ENCODE results near the gene STX1A.

Gene STX1A

DNA sequence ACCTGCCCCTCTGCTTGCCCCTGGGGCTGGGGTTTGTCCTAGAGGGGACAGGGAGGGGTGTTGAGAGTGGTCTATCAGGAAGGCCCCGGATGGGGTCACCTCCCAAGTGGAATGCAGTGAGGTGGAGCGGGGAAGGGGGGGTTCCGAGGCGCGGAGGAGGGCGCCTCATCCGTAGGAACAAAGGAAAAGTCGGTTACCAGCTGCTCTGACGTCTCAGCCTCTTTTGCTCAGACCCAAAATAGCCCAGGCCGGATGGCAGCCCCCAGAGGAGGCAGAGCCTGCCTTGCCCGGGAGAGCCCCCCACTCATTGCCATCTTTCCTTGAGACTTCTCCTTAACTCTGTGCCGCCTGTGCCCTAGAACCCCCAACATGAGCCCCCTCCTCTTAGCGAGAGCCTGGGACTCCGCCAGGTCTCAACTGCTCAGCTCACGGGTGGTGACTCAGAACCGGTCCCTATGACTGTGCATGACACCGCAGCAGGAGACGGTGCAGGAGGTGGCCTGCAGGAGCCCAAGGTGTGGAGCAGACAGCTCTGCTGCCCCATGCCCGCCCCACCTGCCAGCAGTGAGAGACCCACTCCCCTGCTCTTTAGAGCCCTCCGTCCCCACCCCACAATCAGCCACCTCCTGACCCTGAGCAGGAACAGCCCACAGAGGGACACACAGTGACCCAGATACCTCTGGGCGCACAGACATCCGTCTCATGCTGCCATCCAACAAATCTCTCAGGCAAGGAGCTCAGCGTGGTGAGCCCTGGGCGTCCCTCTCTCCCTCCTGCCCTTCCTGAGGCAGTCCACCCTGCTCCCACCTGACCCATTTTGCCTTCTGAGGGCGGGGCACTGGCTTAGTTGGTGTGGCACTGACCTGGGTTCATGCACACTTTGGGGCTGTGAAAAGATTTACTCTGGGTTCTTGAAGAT is 13.1 kb downstream of the STX1A start:
- DNase-seq: no peak

DNA sequence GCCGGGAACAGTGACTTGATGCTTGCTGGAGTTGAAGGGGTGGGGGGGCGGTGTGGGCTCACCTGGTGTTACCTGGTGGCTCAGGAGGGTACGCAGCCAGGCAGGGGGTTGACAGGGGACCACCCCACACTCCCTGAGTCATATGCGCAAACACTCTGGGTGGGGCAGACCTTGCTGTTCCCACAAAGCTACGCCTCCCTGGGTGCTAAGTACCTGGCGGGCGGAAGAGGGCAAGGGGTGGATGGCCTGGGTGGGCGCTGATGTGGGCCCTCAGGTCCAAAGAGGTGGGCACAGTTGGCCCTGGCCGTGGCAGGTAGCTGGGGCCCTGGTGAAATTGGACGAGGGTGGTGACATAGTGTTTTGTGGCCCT is 13.9 kb downstream of the STX1A start:
- no peak for DNase-seq

DNA sequence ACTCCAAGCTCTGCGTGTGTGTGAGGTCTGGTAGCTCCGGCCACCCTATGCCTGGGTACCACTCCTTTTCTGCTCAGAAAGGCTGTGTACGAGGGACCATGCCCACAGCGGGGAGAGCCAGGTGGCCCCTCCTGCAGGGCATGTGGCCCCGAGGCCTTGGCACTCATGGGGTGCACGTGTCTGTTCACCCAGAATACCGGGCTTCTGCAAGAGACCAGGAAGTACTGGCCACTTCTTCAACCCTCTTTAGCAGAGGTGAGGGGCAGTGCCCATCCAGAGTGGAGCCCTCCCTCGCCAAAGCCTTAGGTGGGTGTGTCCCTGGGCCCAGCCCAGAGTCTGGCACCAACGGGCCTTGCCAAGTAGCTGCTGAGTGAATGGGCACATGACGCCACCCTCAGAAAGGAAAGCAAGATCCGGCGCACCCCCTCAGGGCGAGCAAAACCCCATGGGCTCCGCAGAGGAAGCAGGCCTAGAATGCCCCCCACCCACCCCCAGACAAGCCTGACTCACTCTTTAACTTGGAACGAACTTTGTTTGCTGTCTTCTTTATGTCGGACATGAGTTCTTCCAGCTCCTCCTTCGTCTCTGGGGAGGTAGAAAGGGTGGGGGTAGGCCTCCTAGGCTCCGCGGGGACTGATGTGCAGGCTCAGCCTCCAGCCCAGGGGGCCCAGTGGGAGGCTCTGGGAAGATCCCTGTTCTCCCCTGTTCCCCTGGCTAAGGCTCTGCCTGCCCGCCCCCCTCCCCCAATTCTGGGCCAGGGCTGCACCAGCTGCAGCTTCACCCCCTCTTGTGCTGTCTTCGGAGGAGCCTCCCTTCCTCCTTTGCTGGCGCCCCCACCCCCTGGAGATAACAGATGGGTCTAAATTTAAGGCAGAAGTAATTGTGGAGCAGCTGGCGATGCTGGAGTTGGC is 14.6 kb downstream of the STX1A start:
- no peak for DNase-seq

DNA sequence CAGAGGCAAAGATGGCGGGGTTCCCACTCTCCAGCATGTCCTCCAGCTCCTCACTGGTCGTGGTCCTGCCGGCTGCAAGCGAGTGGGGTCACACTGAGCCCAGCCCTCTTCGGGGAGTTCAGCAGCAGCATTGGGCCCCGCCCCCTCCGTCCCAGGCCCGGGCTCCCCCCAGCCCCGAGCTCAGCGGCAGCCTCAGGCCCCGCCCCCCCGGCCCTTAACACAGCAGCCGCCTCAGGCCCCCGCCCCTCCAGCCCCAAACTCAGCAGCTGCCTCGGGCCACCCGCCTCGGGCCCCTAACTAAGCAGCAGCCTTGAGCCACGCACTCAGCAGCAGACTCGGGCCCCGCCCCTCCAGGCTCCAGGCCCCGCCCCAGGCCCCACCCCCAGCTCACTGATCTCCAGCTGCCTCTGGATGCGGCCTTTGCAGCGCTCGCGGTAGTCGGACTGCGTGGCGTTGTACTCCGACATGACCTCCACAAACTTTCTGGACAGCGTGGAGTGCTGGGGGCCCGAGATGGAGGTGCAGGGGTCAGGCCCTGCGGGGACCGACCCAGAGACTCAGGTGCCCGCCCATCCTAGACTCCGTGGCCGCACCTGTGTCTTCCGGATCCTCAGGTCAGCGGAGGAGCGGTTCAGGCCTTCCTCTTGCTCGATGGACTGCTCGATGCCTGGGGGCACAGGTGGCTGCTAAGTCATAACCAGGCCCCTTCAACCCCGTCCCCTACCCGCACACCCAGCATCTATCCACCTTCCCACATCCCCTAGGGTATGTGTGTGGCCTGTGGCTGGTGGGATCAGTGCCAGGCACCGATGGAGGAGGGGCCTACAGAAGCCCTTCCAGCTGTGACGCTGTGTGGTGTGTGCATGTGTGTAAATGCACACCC is 15.5 kb downstream of the STX1A start:
- DNase-seq: no peak

DNA sequence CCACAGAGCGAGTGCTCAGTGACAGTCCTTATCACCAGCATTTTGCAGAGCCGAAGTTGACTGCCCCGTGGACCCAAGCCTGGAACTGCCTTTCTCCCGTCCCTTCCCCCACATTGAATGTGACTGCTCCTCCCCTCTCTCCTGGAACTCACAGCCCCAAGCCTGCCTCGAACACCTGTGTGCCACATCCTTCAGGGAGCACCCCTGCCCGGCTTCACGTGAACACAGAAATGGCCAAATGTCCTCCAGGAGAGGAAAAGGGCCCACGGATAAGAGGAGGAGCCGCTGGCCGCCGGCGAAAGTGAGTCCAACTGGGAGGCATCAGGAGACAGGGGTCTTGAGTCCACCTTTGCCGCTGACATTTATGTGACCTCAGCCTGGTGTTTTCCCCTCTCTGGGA is 16.2 kb downstream of the STX1A start:
- no peak for DNase-seq

DNA sequence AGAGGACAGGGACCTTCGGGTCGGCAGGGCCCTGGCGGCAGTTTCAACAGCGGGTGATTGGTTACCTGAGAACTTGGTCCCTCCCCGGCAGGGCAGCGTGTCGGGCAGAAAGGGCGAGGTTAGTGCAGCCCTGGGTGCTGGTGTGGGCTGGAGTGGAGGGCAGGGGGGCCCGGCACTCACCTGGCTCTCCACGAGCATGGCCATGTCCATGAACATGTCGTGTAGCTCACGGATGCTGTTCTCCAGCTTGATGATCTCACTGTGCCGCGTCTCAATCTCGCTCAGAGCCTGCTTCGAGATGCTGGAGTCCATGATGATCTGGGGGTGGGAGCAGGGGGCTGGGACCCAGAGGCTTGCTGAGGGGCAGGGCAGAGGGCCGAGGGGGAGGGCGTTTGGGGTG is 16.8 kb downstream of the STX1A start:
- DNase-seq: no peak

DNA sequence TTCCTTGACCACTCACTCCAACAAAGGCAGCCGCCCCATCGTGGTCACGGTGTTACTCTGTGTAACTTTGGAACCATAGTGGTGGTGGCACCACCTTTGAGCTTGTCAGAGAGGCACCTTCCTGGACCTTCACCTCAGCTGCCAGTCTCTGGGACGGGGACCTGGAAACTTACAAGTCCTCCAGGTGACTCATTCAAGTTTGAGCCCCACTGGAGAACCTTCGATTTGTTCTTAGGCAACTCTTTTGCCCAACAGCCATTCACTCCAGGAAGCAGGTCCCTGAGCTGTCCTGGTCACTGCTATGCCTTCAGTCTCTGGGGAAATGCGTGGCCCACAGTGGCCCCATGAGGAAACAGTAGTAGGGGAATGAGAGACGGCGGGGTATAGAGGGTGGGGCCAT is 17.2 kb downstream of the STX1A start:
- no peak for DNase-seq

DNA sequence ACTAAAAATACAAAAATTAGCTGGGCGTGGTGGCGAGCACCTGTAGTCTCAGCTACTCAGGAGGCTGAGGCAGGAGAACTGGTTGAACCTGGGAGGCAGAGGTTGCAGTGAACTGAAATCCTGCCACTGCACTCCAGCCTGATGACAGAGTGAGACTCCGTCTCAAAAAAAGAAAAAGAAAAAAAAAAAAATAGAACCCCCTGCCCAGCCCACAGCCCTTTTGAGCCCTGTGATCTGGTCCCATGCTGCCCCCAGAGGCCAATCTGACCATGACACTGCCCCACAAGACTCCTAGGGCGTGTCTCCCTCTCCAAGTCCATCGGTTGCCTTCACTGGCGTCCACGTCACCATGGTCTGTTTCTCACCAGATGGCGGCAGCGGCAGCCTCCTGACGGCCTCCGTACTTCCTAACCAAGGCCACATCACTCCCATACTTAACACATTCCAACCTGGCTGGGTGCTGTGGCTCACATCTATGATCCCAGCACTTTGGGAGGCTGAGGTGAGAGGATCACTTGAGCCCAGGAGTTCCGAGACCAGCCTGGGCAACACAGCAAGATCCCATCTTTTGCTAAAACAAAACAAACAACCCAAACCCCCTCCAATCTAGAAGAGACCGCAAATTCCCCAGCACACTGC is 18.0 kb downstream of the STX1A start:
- no peak for DNase-seq

DNA sequence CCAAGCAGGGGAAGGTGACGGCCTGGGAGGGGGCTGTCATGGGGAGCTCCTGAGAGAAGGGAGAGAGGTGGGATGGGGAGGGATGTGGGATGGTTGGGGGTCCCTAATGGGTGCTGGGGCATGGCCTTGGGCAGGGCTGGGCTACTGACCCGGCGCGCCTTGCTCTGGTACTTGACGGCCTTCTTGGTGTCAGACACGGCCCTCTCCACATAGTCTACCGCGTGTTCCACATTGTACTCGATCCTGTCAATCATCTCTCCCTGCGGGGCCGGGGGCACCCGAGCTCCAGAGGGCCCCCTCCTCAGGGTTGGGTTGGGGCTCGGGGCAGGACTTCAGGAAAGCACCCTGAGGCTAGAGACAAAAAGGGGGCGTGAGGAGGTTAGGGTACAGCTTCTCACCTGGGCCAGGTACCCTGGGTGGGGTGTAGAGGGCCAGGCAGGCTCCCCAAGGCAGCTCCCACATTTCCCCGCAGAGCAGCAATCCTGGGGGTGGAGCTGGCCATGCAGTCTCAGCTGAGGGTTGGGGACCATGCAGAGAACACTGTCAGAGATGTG is 18.8 kb downstream of the STX1A start:
- DNase-seq: no peak

DNA sequence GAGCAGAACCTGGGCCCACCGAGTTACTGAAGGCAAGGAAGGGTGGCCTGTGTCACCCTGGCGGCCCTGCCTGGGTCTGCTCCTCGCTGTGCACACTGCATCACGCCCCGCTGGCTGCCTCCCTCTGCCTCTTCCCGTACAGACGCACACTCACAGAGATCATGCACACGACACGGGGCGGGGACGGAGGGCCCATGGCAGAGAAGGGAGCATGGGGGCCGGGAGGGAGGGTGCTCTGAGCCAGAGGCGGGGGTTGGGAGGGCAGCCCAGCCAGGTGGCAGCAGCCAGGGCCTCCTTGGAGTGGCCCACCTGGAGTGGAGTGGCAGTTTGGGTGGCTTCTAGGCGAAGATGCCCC is 19.4 kb downstream of the STX1A start:
- no peak for DNase-seq

DNA sequence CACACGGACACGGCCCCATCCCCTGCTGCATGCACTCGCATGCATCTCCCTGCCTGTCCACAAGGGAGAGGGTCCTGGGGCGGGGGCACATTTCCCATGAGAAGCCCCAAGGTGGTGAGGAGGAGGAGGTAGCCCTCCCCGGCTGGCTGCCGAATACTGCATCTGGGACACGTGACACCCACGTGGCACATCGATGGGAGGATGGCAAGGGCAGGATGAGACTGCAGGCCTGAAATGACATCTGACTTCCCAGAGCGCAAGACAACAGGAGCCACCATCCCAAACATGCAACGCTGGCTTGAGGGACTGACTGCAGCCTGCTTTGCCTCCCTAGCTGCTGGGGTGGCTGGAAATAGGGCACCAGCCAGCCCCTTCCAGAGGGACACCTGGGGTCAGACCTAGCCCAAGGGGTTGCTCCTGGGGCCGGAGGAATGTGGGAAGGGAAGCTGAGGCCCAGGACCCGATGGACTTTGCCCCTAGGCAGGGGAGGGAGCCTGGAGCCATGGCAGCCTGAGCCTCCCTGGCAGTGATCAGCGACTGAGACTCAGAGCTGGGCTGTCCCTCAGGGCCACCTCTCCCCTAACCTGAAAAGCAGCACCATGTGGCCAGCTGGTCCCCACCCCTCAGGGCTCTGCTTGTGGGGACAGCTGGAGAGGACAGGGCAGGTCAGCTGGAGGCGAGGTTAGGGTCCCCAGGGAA is 19.9 kb downstream of the STX1A start:
- DNase-seq: no peak

DNA sequence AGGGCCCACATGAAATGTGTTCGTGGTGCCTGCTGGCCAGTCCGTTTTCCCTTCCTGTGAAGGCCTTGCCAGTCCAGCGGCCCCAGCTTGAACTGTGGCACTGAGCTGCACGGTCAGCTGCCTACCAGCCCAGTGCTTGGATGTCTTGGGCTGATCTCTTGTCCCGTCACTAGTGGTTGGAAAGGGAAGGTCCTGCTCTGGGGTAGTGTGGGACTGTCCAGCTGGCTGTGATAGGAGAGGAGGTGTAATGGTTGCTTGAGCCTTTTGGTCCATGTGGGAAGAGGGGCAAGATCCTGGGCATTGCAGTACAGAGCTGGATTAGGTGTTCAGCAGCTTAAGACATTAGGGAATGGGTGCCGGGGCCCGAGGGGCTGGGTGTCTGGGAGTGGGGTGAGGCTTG is 21.1 kb downstream of the STX1A start:
- DNase-seq: no peak

DNA sequence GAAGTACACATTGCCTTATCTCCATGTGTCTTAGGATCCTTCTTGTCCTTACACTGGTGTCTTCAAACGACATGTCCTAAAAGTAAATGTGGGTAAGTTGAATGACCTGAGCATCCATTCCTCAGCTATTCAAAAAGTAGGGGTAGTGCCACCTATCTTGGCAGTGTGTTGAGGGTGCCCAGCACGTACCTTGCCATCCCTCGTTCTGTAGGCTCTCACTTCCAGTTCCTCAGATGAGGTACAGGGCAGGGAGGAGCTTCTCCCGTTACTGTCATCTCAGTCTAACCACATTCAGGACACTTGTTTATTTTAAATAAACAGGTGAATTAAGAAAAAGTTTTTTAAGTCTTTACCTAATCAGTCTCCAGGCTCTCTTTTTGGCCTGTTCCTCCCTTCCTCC is 23.1 kb downstream of the STX1A start:
- DNase-seq: no peak

DNA sequence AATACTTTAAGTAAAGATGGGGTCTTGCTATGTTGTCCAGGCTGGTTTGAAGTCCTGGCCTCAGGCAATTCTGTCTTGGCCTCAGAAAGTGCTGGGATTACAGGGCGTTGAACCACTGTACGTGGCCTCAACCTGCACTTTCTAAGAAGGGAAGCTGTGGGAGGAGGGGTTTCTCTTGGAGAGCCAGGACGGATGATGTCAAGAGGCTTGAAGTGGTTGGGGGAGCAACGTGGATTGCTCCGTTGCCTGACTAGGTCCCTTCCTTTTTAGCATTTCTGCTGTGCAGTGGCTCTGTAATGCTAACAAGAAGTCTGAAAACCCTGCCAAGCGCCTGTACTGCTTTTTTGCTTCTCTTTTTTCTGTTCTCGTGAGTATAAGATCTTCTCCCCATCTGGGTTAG is 28.8 kb downstream of the STX1A start:
- DNase-seq: no peak

DNA sequence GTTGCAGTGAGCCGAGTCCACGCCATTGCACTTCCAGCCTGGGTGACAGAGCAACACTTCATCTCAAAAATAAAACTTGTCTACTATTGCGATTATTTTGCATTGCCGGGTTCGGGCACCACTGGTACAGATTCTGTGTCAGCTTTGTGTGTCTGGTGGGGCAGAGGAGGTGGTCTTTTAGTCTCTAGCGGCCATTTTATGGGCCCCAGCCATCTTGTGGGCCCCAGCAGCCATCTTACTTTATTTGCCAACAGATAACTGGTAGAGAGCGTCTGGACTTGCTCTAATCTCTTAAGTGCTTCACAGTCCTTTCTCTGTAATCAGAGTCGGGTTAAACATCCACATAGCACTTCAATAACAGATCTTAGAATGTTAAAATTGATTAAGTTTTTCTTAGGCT is 31.2 kb downstream of the STX1A start:
- no peak for DNase-seq

DNA sequence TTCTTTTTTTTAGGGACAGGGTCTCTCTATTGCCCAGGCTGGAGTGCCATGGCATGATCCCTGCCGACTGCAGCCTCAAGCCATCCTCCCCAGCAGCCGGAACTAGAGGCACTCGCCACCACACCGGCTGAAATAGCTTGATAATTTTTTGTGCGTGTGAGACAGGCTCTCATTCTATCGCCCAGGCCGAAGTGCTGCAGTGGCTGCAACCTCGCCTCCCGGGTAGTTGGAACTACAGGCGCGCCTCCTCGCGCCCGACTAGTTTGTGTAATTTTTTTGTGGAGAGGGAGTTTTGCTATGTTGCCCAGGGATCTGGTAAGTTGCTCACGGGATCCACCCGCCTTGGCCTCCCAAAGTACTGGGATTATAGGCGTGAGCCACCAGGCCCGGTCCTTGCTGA is 34.2 kb downstream of the STX1A start:
- DNase-seq: no peak

DNA sequence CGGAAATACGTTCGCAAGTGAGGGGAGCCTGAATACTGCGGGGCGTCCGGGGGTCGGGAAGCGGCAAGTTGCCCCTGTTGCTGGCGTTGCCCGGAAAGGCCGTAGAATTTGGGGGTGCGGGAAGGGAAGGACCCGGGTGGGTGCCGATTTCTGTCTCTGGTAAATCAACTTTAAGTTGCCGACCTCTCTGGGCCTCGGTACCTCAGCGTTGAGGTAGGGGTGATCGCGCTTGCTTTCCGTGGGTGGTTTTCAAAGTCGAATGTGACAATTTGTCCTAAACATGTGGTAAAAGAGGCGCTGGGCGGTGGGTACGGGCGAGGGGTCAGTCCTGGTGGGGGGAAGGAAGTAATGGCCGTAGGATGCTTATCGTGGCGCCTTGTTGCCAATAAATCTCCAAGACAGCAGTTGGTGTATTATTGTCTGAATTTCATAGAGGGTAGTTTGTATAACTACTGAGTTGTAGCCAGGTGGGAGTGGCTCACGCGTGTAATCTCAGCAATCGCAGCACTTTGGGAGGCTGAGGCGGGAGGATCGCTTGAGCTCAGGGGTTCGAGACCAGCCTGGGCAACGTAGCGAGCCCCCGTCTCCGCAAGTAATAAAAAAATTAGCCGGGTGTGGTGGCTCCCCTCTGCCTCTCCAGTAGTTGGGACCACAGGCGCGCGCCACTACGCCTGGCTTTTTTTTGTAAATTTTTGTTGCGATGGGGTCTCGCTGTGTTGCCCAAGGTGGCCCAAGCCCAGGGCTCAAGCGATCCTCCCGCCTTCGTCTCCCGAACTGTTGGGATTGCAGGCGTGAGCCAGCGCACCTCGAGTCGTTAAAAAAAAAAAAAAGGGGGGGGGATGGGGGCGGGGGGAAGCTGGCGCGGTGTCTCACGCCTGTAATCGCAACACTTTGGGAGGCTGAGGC is 35.4 kb downstream of the STX1A start:
- peak; percentile 15 for DNase-seq

DNA sequence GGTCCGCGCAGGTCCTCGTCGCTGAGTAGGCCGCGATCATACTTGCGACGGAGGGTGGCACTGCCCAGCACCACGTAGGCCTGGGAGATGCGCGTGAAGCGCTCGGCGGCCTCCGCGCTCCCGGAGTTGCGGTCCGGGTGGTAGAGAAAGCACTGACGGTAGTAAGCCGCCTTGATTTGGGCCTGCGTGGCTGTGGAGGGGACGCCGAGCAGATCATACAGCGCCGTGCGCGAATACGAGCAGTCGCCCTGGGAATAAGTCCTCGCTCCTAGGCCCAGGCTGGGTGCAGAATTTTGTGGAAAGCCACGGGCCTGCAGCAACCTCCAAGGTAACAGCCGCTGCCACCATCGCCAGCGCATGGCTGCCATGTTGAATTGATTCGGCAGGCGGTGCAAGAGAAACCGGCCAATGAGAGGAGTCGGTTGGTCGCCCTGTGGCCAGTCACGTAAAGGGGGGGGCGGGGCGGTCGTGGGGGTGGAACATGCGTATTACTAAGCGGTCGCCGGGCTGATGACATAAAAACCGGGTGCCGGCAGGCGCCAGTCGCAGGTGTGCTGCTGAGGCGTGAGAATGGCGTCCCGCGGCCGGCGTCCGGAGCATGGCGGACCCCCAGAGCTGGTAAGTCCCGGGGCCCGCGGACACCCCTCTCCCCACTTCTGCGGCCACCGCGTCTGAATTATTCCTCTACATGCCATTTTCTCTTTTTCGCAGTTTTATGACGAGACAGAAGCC is 36.2 kb downstream of the STX1A start, which contains the start of the genes BUD23 and DNAJC30:
Gene BUD23, plus strand, starts transcription at position 542 of the 732 bp plus-strand sequence. Its CDS starts 29 bp downstream, at position 571.
Gene DNAJC30, minus strand, starts transcription at position 398 of the 732 bp plus-strand sequence. Its CDS starts 30 bp downstream, at position 368.
- peak; percentile 95 for DNase-seq

DNA sequence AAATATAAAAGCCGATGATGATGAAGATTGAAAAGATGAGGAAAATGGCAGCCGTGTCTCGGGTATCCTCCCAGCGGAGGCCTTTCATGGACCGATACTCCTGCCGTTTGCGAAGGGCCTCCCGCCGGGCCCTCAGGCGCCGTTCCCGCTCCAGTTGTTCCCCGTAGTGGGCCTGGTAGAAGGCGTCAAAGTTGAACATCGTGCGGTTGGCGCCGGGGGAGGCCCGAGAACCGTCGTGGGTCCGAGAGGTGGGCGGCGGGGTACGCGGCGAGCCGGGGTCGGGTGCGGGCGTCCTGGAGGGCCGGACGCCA is 36.8 kb downstream of the STX1A start:
- no peak for DNase-seq

DNA sequence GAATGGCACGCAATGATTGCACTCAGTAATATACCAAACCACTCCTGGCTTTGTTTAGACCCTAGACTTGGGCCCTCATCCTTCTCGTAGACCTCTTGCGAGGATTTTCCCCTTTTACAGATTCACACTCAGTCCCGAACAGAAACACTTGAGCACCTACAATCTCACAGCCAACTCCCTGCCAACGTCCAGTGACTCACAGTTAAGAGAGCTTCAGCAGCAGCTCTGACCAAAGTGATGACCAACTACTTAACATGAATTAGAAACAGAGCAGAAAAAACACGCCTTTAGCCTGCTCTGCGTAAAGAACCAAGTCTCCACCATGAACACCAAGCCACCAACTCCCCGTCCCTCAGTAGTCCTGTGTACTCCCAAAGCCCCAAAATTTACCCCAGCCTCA is 38.4 kb downstream of the STX1A start:
- DNase-seq: no peak

All from NCI-H345 (cell line).